Right lung (tissue), 5 donors: ENCODE results near the gene USP36. TPM values are rescaled to one million over a fixed set of nuclear protein-coding genes. Genes with fewer than 3 reads are reported as not detected.

Source experiments
- DNase-seq, 2 donors: peaks; one replicate each; pipeline ENCODE4 v3.0.0-alpha.2; 2013
- polyA plus RNA-seq, 5 donors: library from polyadenylated mRNA; unstranded; fragments of 120-200 nt; gene quantifications; one replicate each; pipeline versions ENCODE4 v1.2.1 to v1.2.3, GENCODE V29; 2013; ENCODE audit warnings: inconsistent platforms in 1 of 5, low replicate concordance in 1 of 5; ENCODE audit not compliant: insufficient read length in 5 of 5, insufficient read depth in 1 of 5

Gene USP36
- polyA plus RNA-seq, 5 donors = 32.6 to 55.3 (median 43.6) TPM

DNA sequence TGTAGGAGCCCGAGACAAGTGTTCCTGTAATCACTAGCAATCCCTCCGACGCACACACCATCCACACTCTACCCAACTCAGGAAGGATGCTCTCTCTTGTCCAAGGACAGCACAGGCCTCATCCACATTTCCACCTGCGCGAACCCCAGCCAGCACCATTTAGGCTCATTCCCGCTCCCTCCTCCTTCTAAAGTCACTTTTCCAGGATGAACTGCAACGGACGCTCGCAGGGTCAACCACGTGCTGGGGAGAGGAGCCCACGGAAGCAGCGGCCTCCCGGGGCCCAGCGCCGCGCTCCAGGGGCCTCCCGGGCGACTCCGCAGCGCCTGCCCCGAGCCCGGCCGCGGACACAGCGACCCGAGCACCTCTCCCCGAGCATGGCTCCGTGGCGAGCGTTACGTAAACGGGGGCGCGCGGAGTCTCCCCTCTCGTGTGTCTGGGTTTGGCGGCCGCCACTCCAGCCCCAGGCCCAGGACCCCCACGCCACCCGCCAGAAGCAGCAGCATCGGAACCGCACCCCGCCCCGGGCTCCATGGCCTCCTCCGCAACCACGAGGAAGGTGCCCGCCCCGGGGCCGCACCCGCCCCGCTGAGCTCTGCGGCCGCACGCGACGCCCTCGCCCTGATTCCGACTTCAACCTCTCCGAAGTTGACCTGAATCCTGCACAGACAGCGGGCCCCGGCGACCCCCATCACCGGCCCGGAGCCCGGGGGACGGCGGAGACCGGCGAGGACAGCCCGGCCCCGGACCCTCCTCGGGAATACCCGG lies 668 bp downstream of the USP36 start:
- DNase-seq = peak in 1 of 2 donors; percentile 43

DNA sequence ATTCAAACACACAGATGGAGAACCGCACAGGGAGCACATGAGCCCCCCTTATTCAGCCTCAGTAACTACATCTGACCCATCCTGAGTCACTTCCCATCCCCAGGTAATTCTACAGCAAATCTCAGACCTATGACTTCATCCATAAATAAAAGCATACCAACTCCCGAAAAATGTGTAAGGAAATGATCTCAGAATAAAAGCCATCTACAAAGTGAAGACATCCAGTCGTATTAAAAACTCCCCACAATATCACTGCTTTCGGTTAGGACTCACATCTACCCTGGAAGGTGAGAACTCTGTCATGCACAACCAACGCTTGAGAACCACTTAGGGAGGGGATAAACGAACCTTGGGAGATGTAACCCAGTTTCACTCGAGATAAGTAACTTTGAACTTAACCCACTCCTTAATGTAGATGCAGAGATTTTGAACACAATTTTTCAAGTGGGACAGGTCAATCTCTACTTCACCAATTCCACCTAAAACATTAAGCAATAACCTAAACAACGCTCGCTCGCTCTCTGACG lies 1.3 kb downstream of the USP36 start:
- DNase-seq = no peak

DNA sequence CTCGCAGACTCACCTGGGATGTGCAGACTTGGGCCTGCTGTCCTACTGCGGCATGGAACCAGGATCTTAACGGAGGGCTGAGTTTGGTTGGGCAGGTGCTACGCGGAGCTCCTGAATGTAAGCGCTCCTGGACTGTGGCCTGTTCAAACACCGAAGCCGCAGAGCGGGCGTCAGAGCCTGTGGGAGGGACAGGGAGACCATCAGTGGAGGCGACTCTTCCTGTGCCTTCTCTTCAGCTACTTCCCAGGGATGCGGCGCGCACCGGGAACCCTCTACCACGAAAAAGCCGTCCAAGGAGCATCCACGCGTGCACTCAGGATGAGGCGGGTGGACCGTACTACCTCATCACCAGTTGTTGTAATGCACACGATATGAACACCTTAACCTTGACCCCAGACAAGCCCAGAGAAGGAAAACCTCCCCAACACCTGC lies 2.0 kb downstream of the USP36 start:
- no peak for DNase-seq

DNA sequence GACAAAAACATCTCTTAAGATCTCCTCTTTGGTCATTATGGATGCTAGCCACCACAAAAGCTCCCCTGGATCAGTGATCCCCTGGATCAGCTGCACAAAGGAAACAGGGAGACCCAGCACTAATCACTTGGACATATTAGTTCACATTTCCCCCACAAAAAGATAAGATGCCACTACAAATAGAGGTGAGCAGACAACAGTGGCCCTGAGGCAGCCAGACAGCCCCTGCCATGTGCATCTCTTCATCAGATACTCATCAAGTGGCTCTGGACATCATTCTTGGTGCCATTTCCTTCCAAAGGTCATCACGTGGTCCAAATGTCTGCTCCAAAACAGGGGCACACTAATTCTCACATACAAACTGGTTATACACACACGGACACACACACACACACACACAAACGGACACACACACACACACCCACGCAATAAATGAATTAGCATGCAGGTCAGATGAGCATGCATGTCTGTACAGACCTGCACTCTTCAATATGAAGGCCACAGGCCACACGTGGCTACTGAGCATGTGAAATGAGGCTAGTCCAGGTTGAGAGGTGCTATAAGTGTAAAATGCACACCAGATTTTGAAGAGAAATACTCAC lies 4.1 kb downstream of the USP36 start:
- DNase-seq = no peak

DNA sequence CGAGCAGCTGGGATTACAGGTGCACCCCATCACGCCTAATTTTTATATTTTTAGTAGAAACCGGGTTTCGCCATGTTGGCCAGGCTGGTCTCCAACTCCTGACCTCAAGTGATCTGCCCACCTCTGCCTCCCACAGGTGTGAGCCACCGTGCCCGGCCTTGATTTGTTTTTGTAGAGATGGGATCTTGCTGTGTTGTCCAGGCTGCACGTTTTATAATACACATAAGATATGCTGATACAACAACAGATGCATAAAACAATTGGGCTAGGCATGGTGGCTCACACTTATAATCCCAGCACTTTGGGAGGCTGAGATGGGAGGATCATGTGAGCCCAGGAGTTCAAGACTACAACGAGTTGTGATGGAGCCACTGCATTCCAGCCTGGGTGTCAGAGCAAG lies 6.0 kb downstream of the USP36 start:
- no peak for DNase-seq

DNA sequence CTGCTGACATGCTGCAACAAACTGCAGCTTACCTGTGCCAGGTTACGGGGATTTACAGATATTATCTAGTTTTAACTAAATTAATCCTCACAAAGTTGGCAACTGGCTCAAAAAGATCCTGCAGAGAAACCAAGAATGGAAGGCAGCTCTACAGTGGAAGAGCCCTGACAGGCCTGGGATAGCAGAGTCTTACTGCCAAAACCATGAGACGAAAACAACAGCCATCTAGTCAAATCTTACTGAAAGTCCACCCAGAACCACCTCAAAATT lies 8.1 kb downstream of the USP36 start:
- no peak for DNase-seq

DNA sequence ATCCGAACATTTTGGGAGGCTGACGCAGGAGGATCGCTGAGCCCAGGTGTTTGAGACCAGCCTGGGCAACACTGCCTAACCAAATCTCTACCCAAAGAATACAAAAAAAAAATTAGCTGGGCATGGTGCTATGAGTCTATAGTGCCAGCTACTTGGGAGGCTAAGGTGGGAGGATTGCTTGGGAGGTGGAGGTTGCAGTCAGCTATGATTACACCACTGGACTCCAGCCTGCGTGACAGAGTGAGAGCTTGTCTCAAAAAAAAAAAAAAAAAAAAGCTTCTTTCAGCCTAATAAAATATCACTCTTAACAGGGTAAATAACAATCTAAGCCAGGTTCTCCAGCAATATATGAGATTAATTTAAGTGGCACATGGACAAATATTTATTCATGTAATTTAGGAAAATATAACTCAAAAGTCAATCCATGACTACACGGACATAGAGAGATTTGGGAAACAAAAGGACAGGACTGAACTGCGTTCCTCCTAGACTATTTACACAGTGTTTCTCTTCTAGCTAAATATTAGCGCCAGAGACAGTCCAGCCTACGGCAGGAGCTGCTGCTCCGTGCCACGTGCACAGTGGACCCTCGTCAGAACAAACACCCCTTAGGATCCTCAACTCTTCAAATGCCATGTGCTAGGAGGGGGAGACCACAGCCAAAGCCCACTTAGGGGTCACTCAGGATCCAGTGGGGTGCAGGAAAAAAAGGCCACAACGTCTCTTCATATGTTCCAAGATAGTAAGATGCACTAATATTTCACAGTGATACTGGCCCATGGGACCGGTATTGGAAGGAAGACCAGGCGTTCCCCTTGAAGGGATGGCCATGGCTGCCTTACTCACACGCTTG lies 8.7 kb downstream of the USP36 start:
- no peak for DNase-seq

DNA sequence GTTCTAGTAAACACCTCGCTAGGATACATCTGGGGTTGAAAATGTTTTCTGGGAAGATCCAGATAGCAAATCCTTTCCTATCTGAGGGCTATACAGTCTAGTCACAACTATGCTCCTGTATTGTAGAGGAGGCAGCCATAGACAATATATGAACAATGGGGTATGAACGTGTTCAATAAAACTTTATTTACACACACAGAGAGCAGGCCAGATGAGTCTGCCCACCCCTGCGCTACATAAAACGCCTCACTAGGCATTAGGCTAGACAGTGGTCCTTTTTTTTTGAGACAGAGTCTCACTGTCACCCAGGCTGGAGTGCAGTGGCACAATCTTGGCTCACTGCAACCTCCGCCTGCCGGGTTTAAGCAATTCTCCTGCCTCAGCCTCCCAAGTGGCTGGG lies 11.1 kb downstream of the USP36 start:
- no peak for DNase-seq

DNA sequence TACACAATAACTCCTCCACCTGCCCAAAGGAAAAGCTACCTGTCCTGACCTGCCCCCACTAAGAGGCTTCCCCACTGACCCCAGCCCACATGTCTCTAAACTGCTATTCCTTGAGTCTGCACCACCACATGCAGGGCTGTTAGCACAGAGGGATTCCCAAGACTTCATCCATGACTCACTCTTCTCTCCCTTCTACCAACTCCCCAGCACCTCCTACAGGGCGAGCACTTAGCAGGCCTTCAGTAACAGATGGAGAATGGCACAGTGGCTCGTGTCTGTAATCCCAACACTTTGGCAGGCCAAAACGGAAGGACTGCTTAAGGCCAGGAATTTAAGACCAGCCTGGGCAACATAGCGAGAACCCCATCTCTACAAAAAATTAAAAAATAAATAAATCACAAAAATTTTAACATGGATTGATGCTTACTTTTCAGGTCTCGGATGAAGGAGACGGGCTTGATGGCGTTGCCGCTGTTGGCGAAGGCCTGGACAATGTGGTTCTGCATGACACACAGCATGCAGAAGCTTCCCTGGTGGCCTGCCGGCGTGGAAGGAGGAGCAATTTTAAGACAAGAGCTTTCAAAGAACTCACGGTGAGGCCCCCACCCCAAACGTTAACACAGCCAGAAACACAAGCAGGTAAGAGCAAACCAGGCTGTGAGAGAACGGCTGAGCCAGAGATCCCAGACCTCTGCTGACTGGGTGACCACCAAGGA lies 12.0 kb downstream of the USP36 start:
- no peak for DNase-seq

DNA sequence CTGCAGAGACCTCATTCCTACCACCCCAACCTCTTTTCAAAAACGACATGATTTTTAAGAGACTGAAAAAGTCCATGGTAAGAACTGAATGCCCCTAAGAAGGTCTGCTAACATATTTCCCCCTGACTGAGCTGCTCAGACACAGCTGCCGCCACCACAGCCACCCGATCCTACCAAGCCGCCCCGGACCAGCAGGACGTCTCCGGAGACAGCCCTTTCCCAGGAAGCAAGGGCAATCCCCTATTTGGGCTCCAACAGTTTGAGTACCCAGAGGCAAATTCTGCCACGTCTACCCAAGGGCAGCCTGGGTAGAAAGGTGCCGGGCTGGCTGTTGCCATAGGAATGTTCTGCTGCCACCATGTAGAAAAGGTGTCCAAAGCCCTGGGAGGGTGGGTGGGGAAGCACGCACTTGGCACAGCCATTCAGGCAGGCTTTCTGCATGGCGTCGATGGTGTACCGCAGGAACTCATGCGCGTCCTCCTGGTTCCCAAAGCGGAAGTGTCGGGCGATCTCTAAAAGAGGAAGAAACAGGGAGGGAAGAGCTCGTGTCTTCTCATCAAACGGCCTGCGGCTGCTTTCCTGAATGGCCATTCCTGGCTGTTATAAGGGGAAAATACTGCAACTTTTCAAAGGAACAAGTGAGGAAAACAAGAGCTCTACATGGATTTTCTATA lies 13.6 kb downstream of the USP36 start:
- no peak for DNase-seq

DNA sequence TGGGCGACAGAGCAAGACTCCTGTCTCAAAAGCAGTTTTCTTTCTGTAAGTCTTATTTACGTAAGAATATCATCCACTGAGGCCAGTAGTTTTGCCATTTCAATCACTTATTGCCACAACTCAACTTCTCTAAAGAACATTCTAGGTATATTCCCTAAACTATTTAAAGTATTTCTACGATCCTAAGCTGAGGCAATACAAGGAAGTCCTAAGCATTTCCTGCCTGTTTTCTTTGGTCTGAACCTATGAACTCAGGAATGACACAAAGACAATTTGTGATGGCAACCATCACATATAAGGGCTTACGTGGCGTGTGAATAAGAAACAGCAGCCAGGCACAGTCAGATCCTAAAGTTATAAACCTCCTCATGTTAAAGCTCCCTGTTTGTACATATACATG lies 14.2 kb downstream of the USP36 start:
- no peak for DNase-seq

DNA sequence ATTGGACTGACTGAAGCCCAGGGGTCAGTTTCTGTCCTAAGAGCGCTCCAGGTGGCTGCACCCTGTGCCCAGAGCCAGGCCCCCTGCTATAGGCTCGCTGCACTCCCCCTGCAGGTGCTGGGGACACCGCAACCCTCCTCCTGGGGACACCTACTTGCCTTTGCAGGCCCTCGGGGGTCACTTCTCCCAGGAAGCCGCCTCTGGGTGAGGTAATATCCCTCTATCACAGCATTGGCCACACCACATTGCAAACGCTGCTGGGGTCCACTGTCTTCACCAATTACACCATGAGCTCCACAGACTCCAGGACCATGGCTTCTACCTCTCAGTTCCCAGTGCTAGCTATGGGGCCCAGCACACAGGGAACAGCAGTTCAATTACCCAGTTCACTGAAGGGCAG lies 14.9 kb downstream of the USP36 start:
- DNase-seq = no peak

DNA sequence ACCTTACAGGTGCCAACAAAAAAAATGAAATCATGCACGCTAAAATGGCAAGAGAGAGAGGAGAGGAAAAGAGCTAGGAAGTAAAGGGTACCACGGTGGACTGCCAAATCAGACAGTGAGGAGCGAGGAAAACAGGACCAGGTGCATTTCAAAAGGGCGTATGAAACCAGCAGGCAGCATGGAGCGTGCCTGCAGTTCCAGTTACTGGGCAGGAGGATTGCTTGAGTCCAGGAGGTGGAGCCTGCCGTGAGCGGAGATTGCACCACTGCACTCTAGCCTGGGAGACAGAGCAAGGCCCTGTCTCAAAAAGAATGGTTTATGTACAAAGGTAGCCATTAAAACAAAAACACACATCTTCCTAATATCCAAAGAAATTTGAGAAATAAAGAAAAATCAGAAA lies 16.4 kb downstream of the USP36 start:
- DNase-seq = no peak

DNA sequence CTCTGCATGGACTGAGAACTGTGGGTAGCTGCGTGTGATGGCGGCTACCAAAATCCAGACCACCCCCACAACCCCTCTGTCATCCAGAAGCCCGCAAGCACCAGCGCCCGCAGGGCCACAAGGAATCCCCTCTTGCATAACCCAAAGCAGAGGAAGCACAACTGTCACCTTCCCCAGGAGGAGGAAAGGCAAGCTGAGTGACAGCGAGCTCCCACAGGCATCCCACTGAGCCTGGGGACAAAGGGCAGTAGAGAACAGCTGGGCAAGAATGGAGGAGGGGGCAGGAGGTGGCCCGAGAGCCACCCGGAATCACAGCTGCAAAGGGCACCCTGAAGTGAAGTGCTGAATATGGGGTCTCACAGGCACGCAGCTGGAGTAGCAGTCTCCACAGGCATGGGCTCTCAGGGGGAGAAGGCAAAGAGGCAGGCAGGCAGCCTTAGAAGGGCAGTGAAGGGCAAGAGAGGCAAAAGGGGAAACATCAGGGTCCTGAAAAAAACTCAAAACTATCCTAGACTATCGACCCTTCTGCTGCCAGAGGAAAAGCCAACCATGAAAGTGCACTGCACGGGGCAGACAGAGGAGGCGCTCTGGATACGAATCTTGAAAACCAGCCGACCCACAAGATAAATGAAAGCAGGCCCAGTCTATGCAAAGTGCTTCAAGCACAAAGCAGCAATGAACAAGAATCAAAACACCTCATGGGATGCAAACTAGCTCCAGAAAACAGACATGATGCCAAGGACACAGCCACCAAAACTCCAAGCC lies 17.1 kb downstream of the USP36 start:
- DNase-seq = no peak

DNA sequence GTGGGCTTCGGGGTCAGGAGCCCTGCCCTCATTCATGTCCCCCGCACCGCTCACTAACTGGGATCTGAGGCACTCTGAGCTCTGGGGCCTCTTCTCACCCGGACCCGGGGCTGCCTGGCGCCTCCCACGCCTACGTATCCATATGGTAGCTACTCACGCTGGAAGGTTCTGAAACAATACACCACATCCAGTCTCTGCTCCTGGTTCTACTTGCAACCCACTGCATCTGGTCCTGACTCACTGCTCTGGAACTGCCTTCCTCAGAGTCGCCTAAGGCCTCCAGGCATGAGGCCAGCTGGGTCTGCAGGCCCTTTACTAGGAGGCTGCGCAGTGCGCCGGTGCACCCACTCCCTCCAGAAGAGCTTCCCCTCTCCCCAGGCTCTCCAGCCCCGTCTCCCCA lies 18.1 kb downstream of the USP36 start:
- no peak for DNase-seq

DNA sequence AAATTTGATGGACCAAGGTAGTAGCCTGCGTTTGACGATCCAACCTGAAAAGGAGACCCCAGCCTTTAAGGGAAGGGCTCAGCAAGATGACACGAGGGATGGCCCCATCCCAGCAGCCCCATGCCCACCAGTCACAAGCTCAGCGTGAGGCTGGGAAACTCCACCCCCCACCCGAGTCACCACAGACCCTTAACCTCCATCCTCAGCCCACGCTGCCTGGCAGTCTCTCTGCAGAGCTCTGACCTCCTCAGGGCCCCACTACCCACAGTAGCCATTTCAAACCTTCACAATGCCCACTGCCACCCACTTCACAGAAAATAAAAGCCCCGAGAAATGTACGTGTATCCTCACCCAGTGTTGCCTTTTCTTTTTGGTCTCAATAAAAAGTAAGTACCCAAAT lies 18.7 kb downstream of the USP36 start:
- no peak for DNase-seq

DNA sequence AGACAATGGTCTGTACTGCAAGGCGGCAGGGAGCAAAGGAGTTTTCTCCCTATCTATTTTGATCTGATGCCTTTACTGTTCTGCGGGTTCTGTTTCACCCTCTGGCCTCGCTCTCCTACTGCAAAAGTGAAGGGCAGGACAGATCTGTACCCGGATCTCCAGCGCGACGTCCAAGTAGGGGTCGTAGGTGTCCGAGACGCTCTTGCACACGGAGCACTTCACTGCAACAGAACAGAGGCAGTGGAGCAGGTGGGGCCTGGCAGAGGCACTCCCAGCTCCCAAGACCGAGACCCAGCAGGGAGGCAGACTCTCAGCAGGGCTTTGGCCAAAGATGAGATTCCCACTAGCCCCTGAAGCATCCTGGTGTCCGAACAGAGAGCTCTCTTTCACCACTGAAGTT lies 19.8 kb downstream of the USP36 start:
- no peak for DNase-seq

DNA sequence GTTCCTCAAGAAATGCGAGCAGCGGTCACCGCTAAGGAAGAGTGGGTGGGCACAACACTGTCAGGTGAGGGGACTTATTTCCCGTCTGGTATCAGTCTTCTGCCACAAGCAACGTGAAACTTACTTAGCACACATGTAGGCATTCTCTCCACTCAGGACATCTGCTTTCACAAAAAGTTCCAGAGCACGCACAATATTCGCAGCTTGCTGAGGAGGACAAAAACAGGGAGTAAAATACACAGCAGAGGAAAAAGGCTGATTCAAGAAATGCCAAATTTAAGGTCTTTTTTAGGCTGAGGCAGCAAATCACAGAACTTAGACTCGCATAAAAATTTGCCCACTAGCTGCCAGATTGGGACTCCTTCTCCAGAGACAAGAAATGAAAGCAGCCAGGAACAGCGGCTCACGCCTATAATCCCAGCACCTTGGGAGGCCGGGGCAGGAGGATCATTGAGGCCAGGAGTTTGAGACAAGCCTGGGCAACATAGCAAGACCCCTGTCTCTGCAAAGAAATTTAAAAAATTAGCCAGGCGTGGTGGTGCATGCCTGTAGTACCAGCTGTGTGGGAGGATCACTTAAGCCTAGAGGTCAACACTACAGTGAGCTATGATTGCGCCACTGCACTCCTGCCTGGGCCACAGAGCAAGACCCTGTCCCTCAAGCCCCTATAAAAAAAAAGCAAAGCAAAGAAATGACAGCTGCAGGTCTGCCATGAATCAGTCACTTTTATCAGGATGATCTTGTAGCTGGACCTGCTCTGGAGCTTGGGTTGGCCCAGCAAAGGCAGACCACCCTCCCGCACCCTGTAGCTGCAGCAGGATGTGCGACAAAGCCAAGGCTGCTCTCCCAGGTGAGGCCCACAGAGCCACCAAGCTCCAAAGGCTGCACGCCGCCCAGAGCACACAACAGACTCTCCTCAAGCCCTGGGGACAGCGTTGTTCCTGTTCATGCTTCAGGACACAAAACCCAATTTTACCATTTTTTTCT lies 20.5 kb downstream of the USP36 start:
- DNase-seq = no peak

DNA sequence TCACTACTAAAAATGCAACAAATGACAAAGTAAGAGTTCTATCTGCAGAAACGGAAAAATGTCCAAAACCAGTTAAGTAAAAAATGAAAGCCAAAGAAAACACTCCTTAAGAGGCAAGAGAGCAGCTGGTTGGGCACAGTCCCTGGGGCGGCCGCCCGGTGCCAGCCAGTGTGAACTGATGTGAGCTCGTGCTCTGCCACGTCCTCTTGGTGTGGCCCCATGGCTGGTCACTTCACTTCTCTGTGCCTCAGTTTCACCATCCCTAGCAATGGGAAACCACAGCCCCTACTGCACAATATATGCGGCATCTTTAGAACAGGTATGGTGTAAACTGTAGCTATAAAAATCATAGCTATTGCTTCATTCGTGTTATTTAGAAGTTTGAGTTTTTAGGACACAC lies 21.2 kb downstream of the USP36 start:
- DNase-seq = no peak

DNA sequence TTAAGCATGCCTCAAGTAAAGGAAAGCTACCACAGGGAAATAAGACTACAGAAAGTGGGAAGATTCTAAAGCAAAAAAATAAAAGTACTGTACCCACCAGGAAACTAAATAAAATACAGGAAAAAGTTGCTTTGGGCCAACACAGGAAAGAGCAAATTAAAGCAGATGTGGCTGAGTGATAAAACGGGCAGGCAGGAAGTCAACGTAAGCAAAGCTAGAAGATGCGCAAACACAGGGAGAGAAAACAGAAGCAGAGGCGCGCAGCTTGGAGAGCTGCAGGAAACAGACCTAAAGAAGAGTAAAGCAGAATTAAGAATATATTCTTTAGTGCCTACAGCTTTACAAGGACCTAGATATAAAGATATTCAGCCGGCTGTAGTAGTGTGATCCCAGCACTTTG lies 21.7 kb downstream of the USP36 start:
- DNase-seq = no peak
